Central memory CD8-positive, alpha-beta T cell (primary cell): ENCODE measurements around the gene MYRIP.
A peak's percentile ranks its signal among the peaks of the same experiment; 100 is the strongest.

Experiments used
- ATAC-seq: fragments of 150-1000 bp; cut with Tn5 transposase; replicated peaks from 2 replicates; pipeline ENCODE4 v1.10.0; 2022; ENCODE audit warnings: mild to moderate bottlenecking, moderate FRiP score, moderate number of reproducible peaks; ENCODE audit not compliant: poor library complexity, severe bottlenecking; ENCODE audit errors: extremely low read depth
- DNase-seq, 2 donors: peaks; one replicate each; pipeline ENCODE4 v3.0.0; 2021; ENCODE audit warnings: low spot score in 2 of 2
- H3K27ac Mint-ChIP-seq: one replicate; pipeline ENCODE4 v1.8.0; 2022; ENCODE audit warnings: low read depth, mild to moderate bottlenecking, moderate library complexity, mixed read lengths
- H3K27me3 Mint-ChIP-seq: one replicate; pipeline ENCODE4 v1.8.0; 2022; ENCODE audit warnings: mixed read lengths
- H3K36me3 Mint-ChIP-seq: one replicate; pipeline ENCODE4 v1.8.0; 2022; ENCODE audit warnings: mild to moderate bottlenecking, moderate library complexity, mixed read lengths; ENCODE audit not compliant: insufficient read depth
- H3K4me1 Mint-ChIP-seq: one replicate; pipeline ENCODE4 v1.8.0; 2022; ENCODE audit warnings: mixed read lengths
- H3K4me3 Mint-ChIP-seq: one replicate; pipeline ENCODE4 v1.8.0; 2022; ENCODE audit warnings: mild to moderate bottlenecking, moderate library complexity, mixed read lengths
- H3K9me3 Mint-ChIP-seq: one replicate; pipeline ENCODE4 v1.8.0; 2022; ENCODE audit warnings: mixed read lengths

Gene MYRIP

DNA sequence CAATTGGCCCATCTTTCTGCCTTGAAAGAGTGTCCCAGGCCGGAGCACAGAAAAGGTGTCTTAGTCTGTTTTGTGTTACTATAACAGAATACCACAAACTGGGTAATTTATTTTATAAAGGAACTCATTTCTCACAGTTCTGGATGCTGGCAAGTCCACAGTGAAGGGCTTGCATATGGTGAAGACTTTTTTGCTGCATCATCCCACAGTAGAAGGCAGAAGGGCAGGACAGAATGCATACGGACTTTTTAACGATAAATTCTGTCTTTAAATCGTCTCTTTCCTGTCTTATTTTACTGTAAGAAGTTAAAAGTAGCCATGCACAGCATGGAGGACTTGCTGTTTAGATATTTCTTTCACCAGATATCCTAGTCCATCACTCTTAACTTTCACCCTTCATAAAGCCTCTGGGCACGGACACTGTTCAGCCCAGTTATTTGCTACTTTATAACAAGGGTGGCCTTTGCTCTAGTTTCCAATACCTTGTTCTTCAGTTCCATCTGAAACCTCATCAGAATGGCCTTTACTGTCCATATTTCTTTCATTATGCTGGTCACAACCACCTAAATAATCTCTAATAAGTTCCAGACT, 489.8 kb downstream of the MYRIP start:
- peak overlapping the region; percentile 2 for H3K27ac Mint-ChIP-seq
- H3K36me3 Mint-ChIP-seq: peaks cover 6% of the 10 kb centered on the region
- ATAC-seq (no peak), DNase-seq (no peak)
- no peak overlapping the region for H3K4me3 Mint-ChIP-seq
- H3K4me1 Mint-ChIP-seq: no peaks in the 10 kb centered on the region
- no peaks in the 10 kb centered on the region for H3K9me3 Mint-ChIP-seq
- no peaks in the 10 kb centered on the region for H3K27me3 Mint-ChIP-seq

DNA sequence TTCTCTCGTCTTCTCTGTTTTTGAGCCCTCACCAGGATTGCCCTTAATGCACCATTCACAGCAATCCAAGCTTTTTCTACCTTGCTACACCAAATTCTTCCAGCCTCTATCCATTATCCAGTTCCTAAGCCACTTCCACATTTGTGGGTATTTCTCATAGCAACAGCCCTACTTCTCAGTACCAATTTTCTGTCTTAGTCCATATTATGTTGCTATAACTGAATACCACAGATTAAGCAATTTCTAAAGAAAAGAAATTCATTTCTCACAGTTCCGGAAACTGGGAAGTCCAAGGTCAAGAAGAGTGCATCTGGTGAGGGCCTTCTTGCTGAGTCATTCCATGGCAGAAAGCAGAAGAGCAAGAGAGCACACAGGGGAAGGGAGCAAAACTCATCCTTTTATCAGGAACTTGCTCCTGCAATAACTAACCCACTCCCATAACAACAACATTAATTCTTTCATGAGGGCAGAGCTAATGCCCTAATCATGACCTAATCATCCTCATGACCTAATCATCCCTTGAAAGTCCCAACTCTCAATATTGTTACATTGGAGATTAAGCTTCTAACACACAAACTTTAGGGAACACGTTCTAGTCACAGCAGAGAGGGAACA, 490.4 kb downstream of the MYRIP start:
- H3K4me3 Mint-ChIP-seq: no peak overlapping the region
- H3K27me3 Mint-ChIP-seq: no peaks in the 10 kb centered on the region
- peaks cover 6% of the 10 kb centered on the region for H3K36me3 Mint-ChIP-seq
- no peak for ATAC-seq
- no peak for DNase-seq
- H3K9me3 Mint-ChIP-seq: no peaks in the 10 kb centered on the region
- H3K27ac Mint-ChIP-seq: peak overlapping the region; percentile 2
- no peaks in the 10 kb centered on the region for H3K4me1 Mint-ChIP-seq

DNA sequence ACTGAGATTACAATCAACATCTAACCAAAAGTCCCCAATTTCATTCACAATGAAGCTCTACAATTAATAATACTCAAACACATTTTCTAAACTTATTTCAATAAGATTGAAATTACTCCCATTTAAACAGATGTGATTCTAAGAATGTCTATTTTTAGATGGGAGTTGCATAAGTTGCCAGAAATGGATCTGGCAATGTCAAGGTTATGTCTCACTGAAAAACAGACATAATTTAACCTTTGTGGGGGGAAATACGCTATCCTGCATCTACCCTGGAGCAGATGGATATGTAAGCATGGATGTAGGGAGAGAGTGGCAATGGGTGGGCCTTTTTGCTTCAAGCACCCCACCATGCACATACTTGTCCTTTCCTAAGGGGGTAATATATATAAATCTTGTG, 493.4 kb downstream of the MYRIP start:
- no peaks in the 10 kb centered on the region for H3K4me1 Mint-ChIP-seq
- DNase-seq: no peak
- no peaks in the 10 kb centered on the region for H3K9me3 Mint-ChIP-seq
- no peaks in the 10 kb centered on the region for H3K27me3 Mint-ChIP-seq
- H3K36me3 Mint-ChIP-seq: peaks cover 1% of the 10 kb centered on the region
- H3K4me3 Mint-ChIP-seq: no peak overlapping the region
- ATAC-seq: no peak
- H3K27ac Mint-ChIP-seq: no peak overlapping the region

DNA sequence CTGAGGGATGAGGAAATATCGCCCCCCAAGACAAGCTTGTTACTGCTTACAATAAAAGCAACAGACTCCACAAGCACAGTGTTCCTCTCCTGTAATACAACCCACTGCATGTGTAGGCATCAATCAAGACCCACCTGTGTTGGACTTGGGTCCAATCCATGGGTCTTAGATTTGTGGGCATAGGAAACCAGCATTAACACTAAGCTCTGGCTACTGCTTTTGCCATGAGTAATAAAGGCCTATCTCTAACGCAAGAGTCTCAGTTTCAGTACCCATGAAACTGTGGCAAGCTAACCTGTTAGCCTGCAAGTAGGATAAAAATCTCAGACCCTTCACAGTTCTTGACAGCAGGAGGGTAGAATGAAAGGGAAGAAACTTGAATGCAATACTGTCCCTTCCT, 494.9 kb downstream of the MYRIP start:
- Mint-ChIP-seq H3K27ac (no peak overlapping the region), H3K36me3 (peaks cover 2% of the 10 kb centered on the region), H3K9me3 (no peaks in the 10 kb centered on the region), H3K4me3 (no peak overlapping the region), H3K27me3 (no peaks in the 10 kb centered on the region), H3K4me1 (peaks cover 6% of the 10 kb centered on the region)
- DNase-seq: no peak
- ATAC-seq: no peak

DNA sequence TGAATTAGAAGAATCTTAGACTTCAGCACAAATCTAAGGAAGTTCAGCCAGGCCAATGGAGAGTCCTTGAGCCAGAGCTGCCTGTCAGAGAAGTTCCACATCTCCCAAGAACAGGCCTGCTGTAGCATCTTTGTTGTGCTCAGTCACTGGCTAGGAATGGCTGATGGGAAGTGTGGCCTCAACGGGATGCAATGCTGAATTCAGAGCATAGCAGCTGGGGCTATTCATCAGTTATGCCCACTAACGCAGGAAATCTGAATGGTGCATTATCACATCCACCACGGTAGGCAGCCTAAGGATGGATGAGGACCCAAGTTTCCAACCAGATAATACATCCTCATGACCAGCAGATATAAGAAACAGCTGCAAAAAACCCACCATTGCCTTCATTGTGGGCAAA, 496.9 kb downstream of the MYRIP start:
- no peak overlapping the region for H3K4me3 Mint-ChIP-seq
- H3K36me3 Mint-ChIP-seq: peaks cover 13% of the 10 kb centered on the region
- H3K4me1 Mint-ChIP-seq: peaks cover 15% of the 10 kb centered on the region
- DNase-seq (no peak), ATAC-seq (no peak)
- H3K27me3 Mint-ChIP-seq: no peaks in the 10 kb centered on the region
- no peak overlapping the region for H3K27ac Mint-ChIP-seq
- H3K9me3 Mint-ChIP-seq: no peaks in the 10 kb centered on the region

- ATAC-seq (no peak), DNase-seq (no peak)
- Mint-ChIP-seq H3K27me3 (no peaks in the 10 kb centered on the region), H3K9me3 (no peaks in the 10 kb centered on the region), H3K4me1 (peaks cover 16% of the 10 kb centered on the region), H3K4me3 (no peak overlapping the region), H3K36me3 (peaks cover 22% of the 10 kb centered on the region), H3K27ac (no peak overlapping the region)
Observed at GRCh38 chr3:40307176-40307575, 497.8 kb downstream of the MYRIP start.

GRCh38 chr3:40308725-40309417, 499.5 kb downstream of the MYRIP start:
- Mint-ChIP-seq H3K36me3 (peaks cover 35% of the 10 kb centered on the region), H3K27me3 (no peaks in the 10 kb centered on the region), H3K4me1 (peaks cover 22% of the 10 kb centered on the region), H3K4me3 (peak overlapping the region; percentile 100), H3K9me3 (no peaks in the 10 kb centered on the region), H3K27ac (peak overlapping the region; percentile 98)
- DNase-seq (no peak), ATAC-seq (no peak)

DNA sequence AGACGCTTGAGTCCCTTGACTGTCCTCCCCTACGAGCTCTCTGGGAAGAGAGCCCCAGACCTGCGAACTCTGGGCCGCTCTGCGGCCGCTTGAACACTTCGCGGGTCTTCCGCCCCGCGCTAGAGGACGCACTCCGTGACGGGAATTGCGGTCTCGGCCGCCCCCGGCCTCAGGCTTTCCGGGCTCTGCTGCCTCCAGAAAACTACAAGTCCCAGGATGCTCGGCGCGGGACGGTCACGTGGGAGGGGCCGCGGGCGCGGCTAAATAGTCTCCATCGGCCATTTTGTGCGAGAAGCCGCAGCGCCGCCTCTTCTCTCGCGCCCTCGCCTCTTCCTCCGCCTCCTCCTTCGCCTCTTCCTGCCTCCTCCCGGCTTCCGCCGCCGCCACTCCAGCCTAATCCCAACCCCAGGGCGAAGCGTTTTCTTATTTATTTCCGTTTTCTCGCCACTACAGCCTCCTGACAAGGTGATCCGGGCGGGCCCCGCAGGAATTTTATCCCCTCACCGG, 500.1 kb downstream of the MYRIP start, which contains the start of gene EIF1B:
Gene EIF1B, plus strand, starts transcription at position 290 of the 507 bp plus-strand sequence. CDS start 235 bp downstream, outside the sequence.
- no peaks in the 10 kb centered on the region for H3K27me3 Mint-ChIP-seq
- DNase-seq: peak; percentile 99
- peaks cover 40% of the 10 kb centered on the region for H3K36me3 Mint-ChIP-seq
- peak within 1 kb of the TSS; percentile 98 for H3K27ac Mint-ChIP-seq
- ATAC-seq: peak; percentile 93
- peak within 1 kb of the TSS; percentile 100 for H3K4me3 Mint-ChIP-seq
- no peaks in the 10 kb centered on the region for H3K9me3 Mint-ChIP-seq
- H3K4me1 Mint-ChIP-seq: peaks cover 24% of the 10 kb centered on the region
